ENCODE measurements around the gene MYOM3.

- TF ChIP-seq, protein P1, sequence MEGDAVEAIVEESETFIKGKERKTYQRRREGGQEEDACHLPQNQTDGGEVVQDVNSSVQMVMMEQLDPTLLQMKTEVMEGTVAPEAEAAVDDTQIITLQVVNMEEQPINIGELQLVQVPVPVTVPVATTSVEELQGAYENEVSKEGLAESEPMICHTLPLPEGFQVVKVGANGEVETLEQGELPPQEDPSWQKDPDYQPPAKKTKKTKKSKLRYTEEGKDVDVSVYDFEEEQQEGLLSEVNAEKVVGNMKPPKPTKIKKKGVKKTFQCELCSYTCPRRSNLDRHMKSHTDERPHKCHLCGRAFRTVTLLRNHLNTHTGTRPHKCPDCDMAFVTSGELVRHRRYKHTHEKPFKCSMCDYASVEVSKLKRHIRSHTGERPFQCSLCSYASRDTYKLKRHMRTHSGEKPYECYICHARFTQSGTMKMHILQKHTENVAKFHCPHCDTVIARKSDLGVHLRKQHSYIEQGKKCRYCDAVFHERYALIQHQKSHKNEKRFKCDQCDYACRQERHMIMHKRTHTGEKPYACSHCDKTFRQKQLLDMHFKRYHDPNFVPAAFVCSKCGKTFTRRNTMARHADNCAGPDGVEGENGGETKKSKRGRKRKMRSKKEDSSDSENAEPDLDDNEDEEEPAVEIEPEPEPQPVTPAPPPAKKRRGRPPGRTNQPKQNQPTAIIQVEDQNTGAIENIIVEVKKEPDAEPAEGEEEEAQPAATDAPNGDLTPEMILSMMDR (IDR thresholded peaks at IDR 0.05), result no peak
- no peak for TF ChIP-seq POLR2A (IDR thresholded peaks at IDR 0.05)
Observed at GRCh38 chr1:24048205-24048869, 63.6 kb downstream of the MYOM3 start.
